Pancreas (tissue), 10 donors: ENCODE results near the gene NHERF2. TPM values are rescaled to one million over a fixed set of nuclear protein-coding genes. Genes with fewer than 3 reads are reported as not detected.

Source experiments
- ATAC-seq, 4 donors: fragments of 200-7000 bp; cut with Tn5 transposase; one replicate each; pipeline versions ENCODE4 v1.8.0 to v1.9.1; 2020; ENCODE audit warnings: mild to moderate bottlenecking in 4 of 4, moderate library complexity in 4 of 4
- DNase-seq, 6 donors: peaks; one replicate each; pipeline ENCODE4 v3.0.0-alpha.2; 2020
- FAIRE-seq: peaks from 2 replicates; lab custom pipeline; 2012; peaks lifted over from hg19 to GRCh38; lab: Jason Lieb, UNC
- H3K27ac ChIP-seq, 4 donors: fragments of 200-600 bp; sonication (generic); 1 replicate in 3 of 4; 2 replicates in 1 of 4; pipeline versions ENCODE4 v1.5.0 to v1.8.0; 2020
- H3K27me3 ChIP-seq, 4 donors: fragments of 200-600 bp; one replicate each; pipeline ENCODE4 v1.8.0; 2021
- H3K36me3 ChIP-seq, 3 donors: fragments of 200-600 bp; sonication (generic) in 1 of 3; one replicate each; pipeline versions ENCODE4 v1.5.0 to v1.8.0; 2020 to 2021
- H3K4me1 ChIP-seq, 3 donors: fragments of 200-600 bp; one replicate each; pipeline ENCODE4 v1.8.0; 2021
- H3K4me3 ChIP-seq, 4 donors: fragments of 200-600 bp; sonication (generic) in 2 of 4; one replicate each; pipeline versions ENCODE4 v1.5.0 to v1.8.0; 2020 to 2021
- H3K9me3 ChIP-seq, 4 donors: fragments of 200-600 bp; one replicate each; pipeline ENCODE4 v1.8.0; 2021
- CTCF ChIP-seq, 4 donors: fragments of 200-600 bp; sonication (generic) in 3 of 4; IDR thresholded peaks; one replicate each; pipeline versions ENCODE4 v1.5.0 to v1.8.0; 2021; ENCODE audit warnings: antibody characterized with exemption in 4 of 4
- WGBS, 2 donors: extraction: QIAGEN DNeasy Blood & Tissue Kit; methylation state at CpG; one replicate each; pipeline ENCODE4 v1.1.7; 2013; 5-methylcytosine and 5-hydroxymethylcytosine counted together
- intact Hi-C, 3 donors: fragments of 100-400 bp; cut with DNase I; formaldehyde crosslinking; loops; one replicate each; pipeline versions ENCODE4 v1.11.1 to v1.14.2; 2022
- polyA plus RNA-seq, 2 donors: library from polyadenylated mRNA; stranded (reverse); fragments of 200-250 nt; gene quantifications; one replicate each; pipeline ENCODE4 v1.2.3, GENCODE V29; 2013
- total RNA-seq, 6 donors: library from RNA; stranded (reverse); fragmentation: NEBNext Ultra II Directional in 4 of 6; extraction: Animal tissue kit (Norgen Biotek cat#: 25700) in 4 of 6; gene quantifications; one replicate each; pipeline versions ENCODE4 v1.2.1 to v1.2.4, GENCODE V29; 2021 to 2023
- donor health status: healthy with polysubstance abuse.
- donor health status: DM: no; HTN: no; CAD: no; lungs with moderate emphysema.
- donor health status: DM: no; HTN: no; CAD: no.
- donor health status: control.
- donor health status: control.
- donor health status: Bipolar disorder and iron deficiency.
- donor health status: DM: yes; HTN: yes; CAD: no.
- donor health status: DM: no; HTN: no; CAD: no.
- donor health status: DM: no; HTN: no; CAD: no.
- donor health status: DM: yes; HTN: yes; CAD: no.

Gene NHERF2
- total and polyA plus RNA-seq, 8 donors: 14.7 to 144 (median 26.3) TPM

- no peaks in the 10 kb centered on the region for H3K4me1 ChIP-seq
- H3K27ac ChIP-seq: no peak overlapping the region
- FAIRE-seq: no peak
- H3K27me3 ChIP-seq: no peaks in the 10 kb centered on the region
- no peak overlapping the region for H3K4me3 ChIP-seq
- ATAC-seq: no peak
- peaks cover 0 to 28% (median 0%) of the 10 kb centered on the region in 3 donors for H3K36me3 ChIP-seq
- 94 to 95% methylated on average over 20 of the region's 20 CpGs for WGBS, 2 donors
- H3K9me3 ChIP-seq: no peaks in the 10 kb centered on the region
- DNase-seq: peak in 2 of 6 donors; percentile 16 to 64
- intact Hi-C loops: no loop called here
- TF ChIP-seq CTCF (IDR thresholded peaks at IDR 0.05): no peak
These were observed 47.4 kb downstream of the NHERF2 start for GRCh38 chr16:2074071-2074470.

GRCh38 chr16:2075631-2076030 is 48.9 kb downstream of the NHERF2 start:
- no peak for FAIRE-seq
- no peak overlapping the region for H3K27ac ChIP-seq
- no peaks in the 10 kb centered on the region for H3K9me3 ChIP-seq
- no peaks in the 10 kb centered on the region for H3K4me1 ChIP-seq
- H3K27me3 ChIP-seq: no peaks in the 10 kb centered on the region
- intact Hi-C loops: no loop called here
- no peak for TF ChIP-seq CTCF (IDR thresholded peaks at IDR 0.05)
- no peak overlapping the region for H3K4me3 ChIP-seq
- WGBS, 2 donors: 96% methylated on average over 24 of the region's 24 CpGs
- H3K36me3 ChIP-seq: peaks cover 0 to 39% (median 3%) of the 10 kb centered on the region in 3 donors
- no peak for ATAC-seq
- peak in 1 of 6 donors; percentile 58 for DNase-seq

GRCh38 chr16:2076072-2076865 is 49.6 kb downstream of the NHERF2 start:
- FAIRE-seq (no peak), DNase-seq (peak in 2 of 6 donors; percentile 21 to 60), ATAC-seq (no peak)
- H3K36me3 ChIP-seq: peaks cover 0 to 39% (median 3%) of the 10 kb centered on the region in 3 donors
- H3K4me1 ChIP-seq: no peaks in the 10 kb centered on the region
- WGBS, 2 donors: 93 to 96% methylated on average over 28 of the region's 28 CpGs
- no peaks in the 10 kb centered on the region for H3K27me3 ChIP-seq
- intact Hi-C loops: no loop called here
- TF ChIP-seq CTCF (IDR thresholded peaks at IDR 0.05): no peak
- H3K9me3 ChIP-seq: no peaks in the 10 kb centered on the region
- H3K27ac ChIP-seq: no peak overlapping the region
- no peak overlapping the region for H3K4me3 ChIP-seq

GRCh38 chr16:2077016-2077415 is 50.3 kb downstream of the NHERF2 start:
- H3K4me1 ChIP-seq: peaks cover 0 to 4% (median 0%) of the 10 kb centered on the region in 3 donors
- H3K36me3 ChIP-seq: peaks cover 0 to 44% (median 3%) of the 10 kb centered on the region in 3 donors
- no peak for FAIRE-seq
- no peak overlapping the region for H3K4me3 ChIP-seq
- no peak for TF ChIP-seq CTCF (IDR thresholded peaks at IDR 0.05)
- no peaks in the 10 kb centered on the region for H3K9me3 ChIP-seq
- peak in 2 of 6 donors; percentile 13 to 47 for DNase-seq
- no peak overlapping the region for H3K27ac ChIP-seq
- no peak for ATAC-seq
- H3K27me3 ChIP-seq: no peaks in the 10 kb centered on the region
- 89 to 91% methylated on average over 17 of the region's 17 CpGs for WGBS, 2 donors
- intact Hi-C loops: no loop called here

GRCh38 chr16:2077696-2078095 is 51.0 kb downstream of the NHERF2 start:
- H3K27me3 ChIP-seq: no peaks in the 10 kb centered on the region
- no peak for ATAC-seq
- H3K4me3 ChIP-seq: no peak overlapping the region
- intact Hi-C loops: no loop called here
- H3K36me3 ChIP-seq: peaks cover 0 to 44% (median 3%) of the 10 kb centered on the region in 3 donors
- peaks cover 0 to 8% (median 0%) of the 10 kb centered on the region in 3 donors for H3K4me1 ChIP-seq
- H3K27ac ChIP-seq: no peak overlapping the region
- no peak for FAIRE-seq
- no peaks in the 10 kb centered on the region for H3K9me3 ChIP-seq
- TF ChIP-seq CTCF (IDR thresholded peaks at IDR 0.05): no peak
- DNase-seq: peak in 2 of 6 donors; percentile 20 to 67
- 94 to 96% methylated on average over 21 of the region's 21 CpGs for WGBS, 2 donors
